Thyroid gland (tissue), 4 donors: Measurements from ENCODE around the gene NFE2L3. TPM values are rescaled to one million over a fixed set of nuclear protein-coding genes. Genes with fewer than 3 reads are reported as not detected.

Source experiments
- DNase-seq, 2 donors: peaks; one replicate each; pipeline ENCODE4 v3.0.0-alpha.2; 2019
- H3K27ac ChIP-seq, 3 donors: fragments of 200-600 bp; sonication (generic); 1 replicate in 2 of 3; 2 replicates in 1 of 3; pipeline ENCODE4 v1.5.1; 2016 to 2019; ENCODE audit warnings: mild to moderate bottlenecking in 1 of 3, moderate library complexity in 1 of 3
- H3K27me3 ChIP-seq: fragments of 200-600 bp; sonication (generic); one replicate; pipeline ENCODE4 v1.5.1; 2019
- H3K36me3 ChIP-seq, 2 donors: fragments of 200-600 bp; sonication (generic); one replicate each; pipeline ENCODE4 v1.5.1; 2016 to 2019
- H3K4me1 ChIP-seq, 2 donors: fragments of 200-600 bp; sonication (generic); one replicate each; pipeline ENCODE4 v1.5.1; 2017 to 2019
- H3K4me3 ChIP-seq, 3 donors: fragments of 200-600 bp; sonication (generic); replicated peaks in 1 of 3; 1 replicate in 2 of 3; 2 replicates in 1 of 3; pipeline ENCODE4 v1.5.1; 2016; ENCODE audit warnings: mild to moderate bottlenecking in 1 of 3
- H3K9me3 ChIP-seq: fragments of 200-600 bp; sonication (generic); one replicate; pipeline ENCODE4 v1.5.1; 2017
- POLR2A ChIP-seq, 2 donors: fragments of 450-650 bp; IDR thresholded peaks; one replicate each; pipeline ENCODE4 v1.6.1; 2017; ENCODE audit warnings: antibody characterized with exemption in 2 of 2, mild to moderate bottlenecking in 2 of 2, moderate library complexity in 1 of 2
- WGBS, 2 donors: methylation state at CpG; one replicate each; pipeline ENCODE4 v1.1.5; 2017; 5-methylcytosine and 5-hydroxymethylcytosine counted together
- intact Hi-C: fragments of 100-400 bp; cut with DNase I; formaldehyde crosslinking; loops from one replicate; pipeline ENCODE4 v1.15.1; 2023
- total RNA-seq, 4 donors: library from RNA; depleted of rRNA; stranded (reverse); fragments of >200 nt; gene quantifications; one replicate each; pipeline ENCODE4 v1.2.3, GENCODE V29; 2016
- TF ChIP-seq, protein P1 (sequence below), 6 experiments: fragments of 200-600 bp in 3 of 6; fragments of 450-650 bp in 3 of 6; sonication (generic) in 3 of 6; IDR thresholded peaks; one replicate each; pipeline ENCODE4 v1.5.1; 2016 to 2019; ENCODE audit warnings: antibody characterized with exemption in 6 of 6, mild to moderate bottlenecking in 2 of 6, inconsistent platforms in 1 of 6, moderate library complexity in 1 of 6

NFE2L3 gene
- total RNA-seq, 4 donors from 2014 or later, result 0.33 to 1.4 (median 0.98) TPM

DNA sequence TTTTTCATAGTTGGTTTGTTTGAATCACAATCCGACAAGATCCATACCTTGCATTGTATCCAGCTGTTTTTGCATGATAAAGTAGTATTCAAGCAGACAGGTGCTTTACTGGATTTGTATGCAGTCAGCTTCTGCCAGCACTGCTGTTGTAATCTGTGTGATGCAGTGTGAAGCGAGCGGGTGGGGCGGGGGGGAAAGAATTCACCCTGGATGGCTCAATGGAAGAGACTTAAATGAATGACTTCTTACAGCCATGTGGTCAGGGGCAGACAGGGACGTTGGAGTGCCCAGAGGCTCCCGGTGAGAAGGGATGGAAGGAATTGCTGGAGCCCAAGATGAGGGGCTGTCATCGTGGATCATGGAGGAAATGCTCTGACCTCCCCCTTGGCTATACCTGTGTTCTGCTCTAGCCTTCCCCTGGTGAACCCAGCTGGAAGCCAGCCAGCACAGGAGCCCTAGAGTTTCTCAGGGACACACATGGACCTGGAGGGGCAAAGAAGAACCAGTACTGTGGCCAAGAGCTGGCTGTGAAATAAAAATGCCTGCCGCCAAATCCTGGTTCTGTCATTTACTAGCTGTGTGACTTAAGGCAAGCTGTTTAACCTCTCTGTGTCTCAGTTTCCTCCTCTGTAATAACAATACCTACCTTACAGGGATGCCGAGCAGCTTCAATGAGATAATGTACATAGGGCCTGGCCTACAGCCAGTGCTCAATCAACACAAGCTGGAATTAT, 14.1 kb downstream of the NFE2L3 start:
- DNase-seq, result no peak
- TF ChIP-seq POLR2A (IDR thresholded peaks at IDR 0.05), result no peak
- TF ChIP-seq, protein P1, sequence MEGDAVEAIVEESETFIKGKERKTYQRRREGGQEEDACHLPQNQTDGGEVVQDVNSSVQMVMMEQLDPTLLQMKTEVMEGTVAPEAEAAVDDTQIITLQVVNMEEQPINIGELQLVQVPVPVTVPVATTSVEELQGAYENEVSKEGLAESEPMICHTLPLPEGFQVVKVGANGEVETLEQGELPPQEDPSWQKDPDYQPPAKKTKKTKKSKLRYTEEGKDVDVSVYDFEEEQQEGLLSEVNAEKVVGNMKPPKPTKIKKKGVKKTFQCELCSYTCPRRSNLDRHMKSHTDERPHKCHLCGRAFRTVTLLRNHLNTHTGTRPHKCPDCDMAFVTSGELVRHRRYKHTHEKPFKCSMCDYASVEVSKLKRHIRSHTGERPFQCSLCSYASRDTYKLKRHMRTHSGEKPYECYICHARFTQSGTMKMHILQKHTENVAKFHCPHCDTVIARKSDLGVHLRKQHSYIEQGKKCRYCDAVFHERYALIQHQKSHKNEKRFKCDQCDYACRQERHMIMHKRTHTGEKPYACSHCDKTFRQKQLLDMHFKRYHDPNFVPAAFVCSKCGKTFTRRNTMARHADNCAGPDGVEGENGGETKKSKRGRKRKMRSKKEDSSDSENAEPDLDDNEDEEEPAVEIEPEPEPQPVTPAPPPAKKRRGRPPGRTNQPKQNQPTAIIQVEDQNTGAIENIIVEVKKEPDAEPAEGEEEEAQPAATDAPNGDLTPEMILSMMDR (IDR thresholded peaks at IDR 0.05), result no peak
- Histone ChIP-seq H3K27ac (no peak overlapping the region), H3K27me3 (no peaks in the 10 kb centered on the region), H3K9me3 (no peaks in the 10 kb centered on the region), H3K4me1 (no peaks in the 10 kb centered on the region), H3K4me3 (no peak overlapping the region), H3K36me3 (no peaks in the 10 kb centered on the region)
- intact Hi-C loops, result no loop called here
- WGBS, 2 donors, result 67 to 68% methylated on average over 9 of the region's 9 CpGs

DNA sequence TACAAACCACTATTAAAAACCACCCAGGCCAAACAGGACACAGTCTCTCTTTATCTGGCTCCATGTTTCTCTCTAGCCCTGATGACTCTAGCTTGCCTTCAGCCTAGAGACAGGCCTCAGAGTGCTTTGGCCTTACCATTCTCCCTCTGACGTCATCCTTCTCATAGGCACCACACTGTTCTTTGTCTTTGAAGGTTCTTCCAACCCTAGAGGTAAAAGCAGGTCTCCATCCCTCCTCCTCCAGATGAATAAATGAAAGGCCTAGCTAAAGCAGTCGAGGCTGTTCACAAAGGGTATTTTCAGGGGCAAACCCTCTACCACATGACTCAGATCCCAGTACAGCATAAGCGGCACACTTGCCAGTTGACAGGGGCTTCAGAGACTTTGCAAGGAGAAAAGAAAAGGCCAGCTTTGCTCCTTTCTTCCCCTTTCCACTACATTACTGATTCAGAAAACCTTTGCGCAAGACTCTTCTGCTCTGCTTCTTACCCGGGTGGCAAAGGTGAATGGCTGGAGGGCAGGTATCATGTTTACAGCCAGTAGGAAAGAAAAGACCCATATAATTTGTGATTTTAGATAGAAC, 14.8 kb downstream of the NFE2L3 start:
- H3K4me3 ChIP-seq, result no peak overlapping the region
- WGBS, 2 donors, result 69 to 83% methylated on average over 5 of the region's 5 CpGs
- no peaks in the 10 kb centered on the region for H3K4me1 ChIP-seq
- no peaks in the 10 kb centered on the region for H3K27me3 ChIP-seq
- no peaks in the 10 kb centered on the region for H3K36me3 ChIP-seq
- no peak overlapping the region for H3K27ac ChIP-seq
- H3K9me3 ChIP-seq, result no peaks in the 10 kb centered on the region
- TF ChIP-seq, protein P1 (IDR thresholded peaks at IDR 0.05), result no peak
- no peak for TF ChIP-seq POLR2A (IDR thresholded peaks at IDR 0.05)
- DNase-seq, result no peak
- intact Hi-C loops, result no loop called here

DNA sequence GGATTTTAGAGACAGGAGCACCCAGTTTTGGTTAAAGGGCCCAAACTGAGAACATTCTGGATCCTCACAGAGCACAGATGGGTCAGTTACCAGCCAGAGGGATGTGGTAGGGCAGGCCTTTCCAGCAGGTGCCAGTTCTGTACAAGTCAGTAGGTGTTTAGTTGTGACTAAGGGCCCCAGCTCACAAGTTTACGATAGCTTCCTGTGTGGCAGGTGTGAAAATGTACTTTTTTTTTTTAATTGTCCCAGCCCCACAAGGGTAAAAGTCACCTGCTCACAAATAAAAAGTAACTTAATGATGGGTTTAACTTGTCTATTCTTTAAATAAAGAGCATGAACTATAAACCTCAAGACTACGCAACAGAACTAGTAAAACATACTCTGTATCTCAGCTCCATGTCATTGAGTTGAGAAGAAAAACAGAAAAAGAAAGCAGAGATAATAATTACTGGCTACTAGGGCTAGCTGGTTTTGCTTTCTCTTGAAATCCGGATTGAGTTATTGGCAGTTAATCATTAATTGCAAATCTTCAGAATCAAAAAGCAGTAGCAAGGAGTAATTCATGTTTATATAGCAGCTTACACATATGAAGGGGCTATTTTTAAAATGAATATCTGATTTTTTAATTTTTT, 15.4 kb downstream of the NFE2L3 start:
- Histone ChIP-seq H3K4me1 (no peaks in the 10 kb centered on the region), H3K27me3 (no peaks in the 10 kb centered on the region), H3K27ac (no peak overlapping the region), H3K9me3 (no peaks in the 10 kb centered on the region), H3K4me3 (no peak overlapping the region), H3K36me3 (no peaks in the 10 kb centered on the region)
- intact Hi-C loops, result no loop called here
- 87 to 93% methylated on average over 3 of the region's 3 CpGs for WGBS, 2 donors
- TF ChIP-seq, protein P1 (IDR thresholded peaks at IDR 0.05), result no peak
- no peak for TF ChIP-seq POLR2A (IDR thresholded peaks at IDR 0.05)
- no peak for DNase-seq

DNA sequence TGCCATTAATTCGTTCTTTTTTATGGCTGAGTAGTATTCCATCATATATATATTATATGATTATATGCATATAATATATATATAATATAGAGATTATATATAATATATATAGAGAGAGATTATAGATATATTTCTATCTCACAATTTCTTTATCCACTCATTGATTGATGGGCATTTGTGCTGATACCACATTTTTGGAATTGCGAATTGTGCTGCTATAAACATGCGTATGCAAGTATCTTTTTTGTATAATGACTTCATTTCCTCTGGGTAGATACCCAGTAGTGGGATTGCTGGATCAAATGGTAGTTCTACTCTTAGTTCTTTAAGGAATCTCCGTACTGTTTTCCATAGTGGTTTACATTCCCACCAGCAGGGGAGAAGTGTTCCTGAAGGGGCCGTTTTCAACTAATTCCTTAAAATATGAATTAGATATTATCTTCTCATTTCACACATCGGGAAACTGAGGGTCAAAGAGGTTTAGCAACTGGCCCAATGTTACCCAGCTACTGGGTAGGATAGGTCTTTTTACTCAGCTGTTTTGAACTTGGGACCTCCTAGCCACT, 16.5 kb downstream of the NFE2L3 start:
- no peaks in the 10 kb centered on the region for H3K36me3 ChIP-seq
- DNase-seq, result no peak
- 95% methylated on average over 6 of the region's 6 CpGs for WGBS, 2 donors
- H3K4me3 ChIP-seq, result no peak overlapping the region
- no peak for TF ChIP-seq POLR2A (IDR thresholded peaks at IDR 0.05)
- TF ChIP-seq, protein P1 (IDR thresholded peaks at IDR 0.05), result no peak
- no peak overlapping the region for H3K27ac ChIP-seq
- H3K4me1 ChIP-seq, result no peaks in the 10 kb centered on the region
- H3K9me3 ChIP-seq, result no peaks in the 10 kb centered on the region
- intact Hi-C loops, result no loop called here
- no peaks in the 10 kb centered on the region for H3K27me3 ChIP-seq

DNA sequence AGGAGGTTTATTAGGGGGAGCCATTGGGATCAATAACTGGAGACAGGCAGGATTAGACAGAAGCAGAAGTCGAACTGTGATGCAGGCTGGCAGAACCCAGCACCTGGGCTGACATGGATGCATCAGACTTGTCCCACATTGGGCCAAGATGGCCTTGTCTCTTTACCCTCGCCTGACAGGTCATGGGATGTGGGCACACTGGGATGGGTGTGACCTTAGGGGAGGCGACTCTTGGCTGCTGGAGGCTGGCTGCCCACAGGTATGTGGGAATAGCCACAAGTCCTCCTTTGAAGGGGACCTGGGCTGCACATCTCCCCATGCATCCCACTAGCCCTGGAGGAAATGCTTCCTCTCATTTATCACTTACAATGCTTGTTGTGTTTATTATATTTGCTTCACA, 17.3 kb downstream of the NFE2L3 start:
- Histone ChIP-seq H3K27me3 (no peaks in the 10 kb centered on the region), H3K9me3 (no peaks in the 10 kb centered on the region), H3K27ac (no peak overlapping the region), H3K36me3 (no peaks in the 10 kb centered on the region), H3K4me3 (no peak overlapping the region), H3K4me1 (no peaks in the 10 kb centered on the region)
- intact Hi-C loops, result no loop called here
- TF ChIP-seq POLR2A (IDR thresholded peaks at IDR 0.05), result no peak
- TF ChIP-seq, protein P1 (IDR thresholded peaks at IDR 0.05), result no peak
- WGBS, 2 donors, result 96 to 100% methylated on average over 3 of the region's 3 CpGs
- DNase-seq, result no peak
